HepG2 (cell line): Measurements from ENCODE around the gene C22orf31. TPM values are rescaled to one million over a fixed set of nuclear protein-coding genes. Genes with fewer than 3 reads are reported as not detected.

Experiments
- ARNT2 ChIP-seq: sonication (generic); formaldehyde crosslinking; IDR thresholded peaks from 2 replicates; pipeline ENCODE4 v1.8.0; 2022; ENCODE audit warnings: mild to moderate bottlenecking, low read depth, missing genetic modification reagents, moderate library complexity
- DMAP1 ChIP-seq: IDR thresholded peaks from 2 replicates; pipeline ENCODE4 v1.6.1; 2016
- MAZ ChIP-seq, 2 experiments: sonication (generic) in 1 of 2; formaldehyde crosslinking in 1 of 2; IDR thresholded peaks; 2 replicates each; pipeline versions ENCODE4 v1.5.0 to v1.6.1; 2012 to 2020; ENCODE audit warnings: low read depth in 2 of 2, mild to moderate bottlenecking in 2 of 2, borderline replicate concordance in 1 of 2, improper control_type of control experiment in 1 of 2, low read length in 1 of 2, missing genetic modification reagents in 1 of 2, moderate library complexity in 1 of 2
- PHF5A ChIP-seq: IDR thresholded peaks from one replicate; pipeline ENCODE4 v1.6.1; 2018; ENCODE audit warnings: low read depth, missing genetic modification reagents; ENCODE audit not compliant: unreplicated experiment
- RARA ChIP-seq: IDR thresholded peaks from 2 replicates; pipeline ENCODE4 v1.6.1; 2016; ENCODE audit warnings: missing genetic modification reagents, missing compliant biosample characterization
- RBFOX2 ChIP-seq: fragments of 200-400 bp; formaldehyde crosslinking; IDR thresholded peaks from 2 replicates; pipeline ENCODE4 v1.6.1; 2017; ENCODE audit warnings: low read depth, mild to moderate bottlenecking, low read length
- SALL1 ChIP-seq: sonication (generic); formaldehyde crosslinking; IDR thresholded peaks from 2 replicates; pipeline ENCODE4 v1.8.0; 2022; ENCODE audit warnings: mild to moderate bottlenecking, missing genetic modification reagents
- SOX6 ChIP-seq, 2 experiments: fragments of 450-650 bp in 1 of 2; sonication (generic) in 1 of 2; formaldehyde crosslinking in 1 of 2; IDR thresholded peaks; 2 replicates each; pipeline versions ENCODE4 v1.4.0 to v1.6.1; 2017 to 2020; ENCODE audit warnings: antibody characterized with exemption in 1 of 2, mild to moderate bottlenecking in 1 of 2, missing genetic modification reagents in 1 of 2
- STAG1 ChIP-seq: sonication (generic); formaldehyde crosslinking; IDR thresholded peaks from 2 replicates; pipeline ENCODE4 v1.4.0; 2020; ENCODE audit warnings: missing genetic modification reagents
- ZFX ChIP-seq: sonication (generic); formaldehyde crosslinking; IDR thresholded peaks from 2 replicates; pipeline ENCODE4 v1.4.0; 2020; ENCODE audit warnings: mild to moderate bottlenecking, low read depth, missing genetic modification reagents, moderate library complexity
- ZNF317 ChIP-seq: sonication (generic); formaldehyde crosslinking; IDR thresholded peaks from 2 replicates; pipeline ENCODE4 v1.5.0; 2020; ENCODE audit warnings: mild to moderate bottlenecking, missing genetic modification reagents
- ZNF564 ChIP-seq: sonication (generic); formaldehyde crosslinking; IDR thresholded peaks from 2 replicates; pipeline ENCODE4 v1.8.1; 2023; ENCODE audit warnings: mild to moderate bottlenecking, missing genetic modification reagents
- ZNF577 ChIP-seq: sonication (generic); formaldehyde crosslinking; IDR thresholded peaks from 2 replicates; pipeline ENCODE4 v1.4.0; 2020; ENCODE audit warnings: mild to moderate bottlenecking, low read depth, missing genetic modification reagents, borderline replicate concordance
- ZNF670 ChIP-seq: sonication (generic); formaldehyde crosslinking; IDR thresholded peaks from 2 replicates; pipeline ENCODE4 v1.8.0; 2022; ENCODE audit warnings: mild to moderate bottlenecking, missing genetic modification reagents, borderline replicate concordance
- polyA plus RNA-seq, 8 experiments: library from polyadenylated mRNA; depleted of rRNA in 3 of 8; stranded (reverse) in 7 of 8; unstranded in 1 of 8; fragments of >200 nt; fragmentation: Illumina TruSeq in 4 of 8; extraction: Trizol in 4 of 8; gene quantifications; 2 replicates each; pipeline versions ENCODE4 v1.2.1 to v1.2.3, GENCODE V29; 2011 to 2016; ENCODE audit warnings: low read depth in 4 of 8, missing spikeins in 1 of 8, mixed read lengths in 1 of 8; ENCODE audit not compliant: insufficient read depth in 1 of 8
- total RNA-seq, 5 experiments: library from RNA; depleted of rRNA; stranded (reverse); fragments of >200 nt; fragmentation: Illumina TruSeq; extraction: Trizol; gene quantifications; 2 replicates each; pipeline ENCODE4 v1.2.3, GENCODE V29; 2016; ENCODE audit warnings: low read depth in 1 of 5
- TF ChIP-seq, protein P1 (sequence below): IDR thresholded peaks from 2 replicates; pipeline ENCODE4 v1.4.0; 2020; ENCODE audit warnings: mild to moderate bottlenecking, missing genetic modification reagents
- TF ChIP-seq, protein P2 (sequence below): sonication (generic); formaldehyde crosslinking; IDR thresholded peaks from 2 replicates; pipeline ENCODE4 v1.4.0; 2020; ENCODE audit warnings: missing genetic modification reagents, borderline replicate concordance
- TF ChIP-seq, protein P3 (sequence below): sonication (generic); formaldehyde crosslinking; IDR thresholded peaks from 2 replicates; pipeline ENCODE4 v1.4.0; 2020; ENCODE audit warnings: mild to moderate bottlenecking, missing genetic modification reagents

C22orf31 gene
- total and polyA plus RNA-seq, 2 of the 13 experiments (the other 11 are each of a cell fraction or from before 2014, with no cell fraction given), result not detected

DNA sequence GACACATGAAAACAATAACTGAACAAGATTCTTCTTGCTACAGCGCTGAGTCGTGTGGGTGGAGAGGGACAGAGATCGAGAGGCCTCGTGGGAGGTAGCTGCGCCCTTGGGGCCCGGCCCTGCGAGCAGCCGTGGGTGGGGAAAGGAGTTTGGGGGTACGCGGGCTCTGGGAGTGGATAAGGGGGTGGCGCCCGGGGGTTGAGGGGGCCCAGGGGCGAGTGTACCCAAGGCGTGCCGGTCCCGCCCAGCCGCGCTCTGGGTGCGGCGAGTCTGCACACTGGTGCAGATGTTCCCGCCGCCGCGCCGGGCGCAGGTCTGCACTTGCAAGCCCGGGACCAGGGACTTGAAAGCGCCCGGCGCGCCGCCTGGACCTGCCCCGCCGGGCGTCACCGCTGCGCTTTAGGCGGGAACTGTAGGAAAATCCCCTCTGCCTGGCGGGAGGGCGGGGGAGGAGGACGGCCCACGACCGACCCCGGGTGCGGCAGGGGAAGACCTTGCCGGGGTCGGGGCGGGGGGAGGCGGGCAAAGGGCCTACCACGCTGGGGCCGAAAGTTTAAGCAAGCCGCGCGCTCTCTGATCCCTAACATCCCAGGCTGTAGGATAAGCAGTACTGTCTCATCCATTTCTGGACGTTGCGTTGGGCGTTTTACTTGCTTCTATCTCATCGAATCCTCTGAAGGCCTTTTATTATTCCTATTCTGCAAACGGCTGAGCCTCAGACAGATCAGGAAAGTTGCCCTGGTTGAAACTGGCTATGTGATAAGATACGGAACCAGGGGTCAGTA is 9.8 kb upstream of the C22orf31 start (continued):
- TF ChIP-seq ZFX (CRISPR knock-in tag) (0 out of 2 replicates have a peak, but pooled peaks have one; percentile 32), DMAP1 (CRISPR knock-in tag) (peak; percentile 59; the same call in 1 of the 2 replicates), ARNT2 (CRISPR knock-in tag) (0 out of 2 replicates have a peak, but pooled peaks have one; percentile 33), STAG1 (peak; percentile 5; the same call in 1 of the 2 replicates), ZNF317 (CRISPR knock-in tag) (0 out of 2 replicates have a peak, but pooled peaks have one; percentile 17), RBFOX2 (peak; percentile 68), ZNF670 (CRISPR knock-in tag) (0 out of 2 replicates have a peak, but pooled peaks have one; percentile 32), SOX6 (IDR thresholded peaks at IDR 0.05) (no peak), SOX6 (CRISPR knock-in tag; IDR thresholded peaks at IDR 0.05) (0 out of 2 replicates have a peak, but pooled peaks have one; percentile 22), MAZ (IDR thresholded peaks at IDR 0.05; ENCODE audit: borderline replicate concordance, low read depth, low read length) (0 out of 2 replicates have a peak, but pooled peaks have one; percentile 25), MAZ (CRISPR knock-in tag; IDR thresholded peaks at IDR 0.05; ENCODE audit: low read depth) (no peak), PHF5A (CRISPR knock-in tag) (no peak), SALL1 (CRISPR knock-in tag) (peak; percentile 15; the same call in 1 of the 2 replicates), ZNF577 (CRISPR knock-in tag) (0 out of 2 replicates have a peak, but pooled peaks have one; percentile 57), RARA (peak; percentile 40), ZNF564 (CRISPR knock-in tag) (0 out of 2 replicates have a peak, but pooled peaks have one; percentile 1)
- TF ChIP-seq, protein P1, sequence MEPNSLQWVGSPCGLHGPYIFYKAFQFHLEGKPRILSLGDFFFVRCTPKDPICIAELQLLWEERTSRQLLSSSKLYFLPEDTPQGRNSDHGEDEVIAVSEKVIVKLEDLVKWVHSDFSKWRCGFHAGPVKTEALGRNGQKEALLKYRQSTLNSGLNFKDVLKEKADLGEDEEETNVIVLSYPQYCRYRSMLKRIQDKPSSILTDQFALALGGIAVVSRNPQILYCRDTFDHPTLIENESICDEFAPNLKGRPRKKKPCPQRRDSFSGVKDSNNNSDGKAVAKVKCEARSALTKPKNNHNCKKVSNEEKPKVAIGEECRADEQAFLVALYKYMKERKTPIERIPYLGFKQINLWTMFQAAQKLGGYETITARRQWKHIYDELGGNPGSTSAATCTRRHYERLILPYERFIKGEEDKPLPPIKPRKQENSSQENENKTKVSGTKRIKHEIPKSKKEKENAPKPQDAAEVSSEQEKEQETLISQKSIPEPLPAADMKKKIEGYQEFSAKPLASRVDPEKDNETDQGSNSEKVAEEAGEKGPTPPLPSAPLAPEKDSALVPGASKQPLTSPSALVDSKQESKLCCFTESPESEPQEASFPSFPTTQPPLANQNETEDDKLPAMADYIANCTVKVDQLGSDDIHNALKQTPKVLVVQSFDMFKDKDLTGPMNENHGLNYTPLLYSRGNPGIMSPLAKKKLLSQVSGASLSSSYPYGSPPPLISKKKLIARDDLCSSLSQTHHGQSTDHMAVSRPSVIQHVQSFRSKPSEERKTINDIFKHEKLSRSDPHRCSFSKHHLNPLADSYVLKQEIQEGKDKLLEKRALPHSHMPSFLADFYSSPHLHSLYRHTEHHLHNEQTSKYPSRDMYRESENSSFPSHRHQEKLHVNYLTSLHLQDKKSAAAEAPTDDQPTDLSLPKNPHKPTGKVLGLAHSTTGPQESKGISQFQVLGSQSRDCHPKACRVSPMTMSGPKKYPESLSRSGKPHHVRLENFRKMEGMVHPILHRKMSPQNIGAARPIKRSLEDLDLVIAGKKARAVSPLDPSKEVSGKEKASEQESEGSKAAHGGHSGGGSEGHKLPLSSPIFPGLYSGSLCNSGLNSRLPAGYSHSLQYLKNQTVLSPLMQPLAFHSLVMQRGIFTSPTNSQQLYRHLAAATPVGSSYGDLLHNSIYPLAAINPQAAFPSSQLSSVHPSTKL (CRISPR knock-in tag), result peak; percentile 31; the same call in 1 of the 2 replicates
- TF ChIP-seq, protein P2, sequence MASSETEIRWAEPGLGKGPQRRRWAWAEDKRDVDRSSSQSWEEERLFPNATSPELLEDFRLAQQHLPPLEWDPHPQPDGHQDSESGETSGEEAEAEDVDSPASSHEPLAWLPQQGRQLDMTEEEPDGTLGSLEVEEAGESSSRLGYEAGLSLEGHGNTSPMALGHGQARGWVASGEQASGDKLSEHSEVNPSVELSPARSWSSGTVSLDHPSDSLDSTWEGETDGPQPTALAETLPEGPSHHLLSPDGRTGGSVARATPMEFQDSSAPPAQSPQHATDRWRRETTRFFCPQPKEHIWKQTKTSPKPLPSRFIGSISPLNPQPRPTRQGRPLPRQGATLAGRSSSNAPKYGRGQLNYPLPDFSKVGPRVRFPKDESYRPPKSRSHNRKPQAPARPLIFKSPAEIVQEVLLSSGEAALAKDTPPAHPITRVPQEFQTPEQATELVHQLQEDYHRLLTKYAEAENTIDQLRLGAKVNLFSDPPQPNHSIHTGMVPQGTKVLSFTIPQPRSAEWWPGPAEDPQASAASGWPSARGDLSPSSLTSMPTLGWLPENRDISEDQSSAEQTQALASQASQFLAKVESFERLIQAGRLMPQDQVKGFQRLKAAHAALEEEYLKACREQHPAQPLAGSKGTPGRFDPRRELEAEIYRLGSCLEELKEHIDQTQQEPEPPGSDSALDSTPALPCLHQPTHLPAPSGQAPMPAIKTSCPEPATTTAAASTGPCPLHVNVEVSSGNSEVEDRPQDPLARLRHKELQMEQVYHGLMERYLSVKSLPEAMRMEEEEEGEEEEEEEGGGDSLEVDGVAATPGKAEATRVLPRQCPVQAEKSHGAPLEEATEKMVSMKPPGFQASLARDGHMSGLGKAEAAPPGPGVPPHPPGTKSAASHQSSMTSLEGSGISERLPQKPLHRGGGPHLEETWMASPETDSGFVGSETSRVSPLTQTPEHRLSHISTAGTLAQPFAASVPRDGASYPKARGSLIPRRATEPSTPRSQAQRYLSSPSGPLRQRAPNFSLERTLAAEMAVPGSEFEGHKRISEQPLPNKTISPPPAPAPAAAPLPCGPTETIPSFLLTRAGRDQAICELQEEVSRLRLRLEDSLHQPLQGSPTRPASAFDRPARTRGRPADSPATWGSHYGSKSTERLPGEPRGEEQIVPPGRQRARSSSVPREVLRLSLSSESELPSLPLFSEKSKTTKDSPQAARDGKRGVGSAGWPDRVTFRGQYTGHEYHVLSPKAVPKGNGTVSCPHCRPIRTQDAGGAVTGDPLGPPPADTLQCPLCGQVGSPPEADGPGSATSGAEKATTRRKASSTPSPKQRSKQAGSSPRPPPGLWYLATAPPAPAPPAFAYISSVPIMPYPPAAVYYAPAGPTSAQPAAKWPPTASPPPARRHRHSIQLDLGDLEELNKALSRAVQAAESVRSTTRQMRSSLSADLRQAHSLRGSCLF (CRISPR knock-in tag), result no peak
- TF ChIP-seq, protein P3, sequence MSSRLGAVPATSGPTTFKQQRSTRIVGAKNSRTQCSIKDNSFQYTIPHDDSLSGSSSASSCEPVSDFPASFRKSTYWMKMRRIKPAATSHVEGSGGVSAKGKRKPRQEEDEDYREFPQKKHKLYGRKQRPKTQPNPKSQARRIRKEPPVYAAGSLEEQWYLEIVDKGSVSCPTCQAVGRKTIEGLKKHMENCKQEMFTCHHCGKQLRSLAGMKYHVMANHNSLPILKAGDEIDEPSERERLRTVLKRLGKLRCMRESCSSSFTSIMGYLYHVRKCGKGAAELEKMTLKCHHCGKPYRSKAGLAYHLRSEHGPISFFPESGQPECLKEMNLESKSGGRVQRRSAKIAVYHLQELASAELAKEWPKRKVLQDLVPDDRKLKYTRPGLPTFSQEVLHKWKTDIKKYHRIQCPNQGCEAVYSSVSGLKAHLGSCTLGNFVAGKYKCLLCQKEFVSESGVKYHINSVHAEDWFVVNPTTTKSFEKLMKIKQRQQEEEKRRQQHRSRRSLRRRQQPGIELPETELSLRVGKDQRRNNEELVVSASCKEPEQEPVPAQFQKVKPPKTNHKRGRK (CRISPR knock-in tag), result no peak
